ENCODE results near the gene TRIM4.
A peak's percentile ranks its signal among the peaks of the same experiment; 100 is the strongest.
"Not testable (repeated sequence)": the region's sequence is repeated elsewhere in the genome, so short reads cannot be mapped to it uniquely, and the experiment has no call there.

Gene TRIM4

GRCh38 chr7:99947608-99948007 is 28.3 kb upstream of the TRIM4 start:
- H3K27ac ChIP-seq = no peak overlapping the region
- H3K9ac ChIP-seq (ENCODE audit: insufficient read length) = no peak overlapping the region
- 0 out of 2 replicates have a peak, but pooled peaks cover 4% of the 10 kb centered on the region for H3K9me3 ChIP-seq (ENCODE audit: low read depth, low read length)
- no peak overlapping the region for H3K4me3 ChIP-seq
- no peak for TF ChIP-seq EZH2 (IDR thresholded peaks at IDR 0.05)
- TF ChIP-seq FOXP2 (optimal IDR thresholded peaks at IDR 0.05; ENCODE audit: control extremely low read depth, extremely low read length, insufficient read depth) = no peak
- TF ChIP-seq POLR2AphosphoS5 (IDR thresholded peaks at IDR 0.05; ENCODE audit: borderline replicate concordance, low read depth, low read length) = no peak
- DNase-seq (ENCODE audit: low read depth, low spot score) = no peak
- H3K36me3 ChIP-seq (ENCODE audit: insufficient read depth, low read length) = no peaks in the 10 kb centered on the region

- H3K4me3 ChIP-seq = no peak overlapping the region; the same call in 1 of the 2 replicates
- TF ChIP-seq POLR2AphosphoS5 (IDR thresholded peaks at IDR 0.05; ENCODE audit: borderline replicate concordance, low read depth, low read length) = no peak
- no peak for TF ChIP-seq FOXP2 (optimal IDR thresholded peaks at IDR 0.05; ENCODE audit: control extremely low read depth, extremely low read length, insufficient read depth)
- no peak for TF ChIP-seq EZH2 (IDR thresholded peaks at IDR 0.05)
- no peak overlapping the region for H3K9ac ChIP-seq (ENCODE audit: insufficient read length)
- DNase-seq (ENCODE audit: low read depth, low spot score) = no peak
- no peaks in the 10 kb centered on the region for H3K9me3 ChIP-seq (ENCODE audit: low read depth, low read length)
- no peaks in the 10 kb centered on the region for H3K36me3 ChIP-seq (ENCODE audit: insufficient read depth, low read length)
- no peak overlapping the region for H3K27ac ChIP-seq
These were observed 25.3 kb upstream of the TRIM4 start for GRCh38 chr7:99944497-99945070.

- no peak for TF ChIP-seq POLR2AphosphoS5 (IDR thresholded peaks at IDR 0.05; ENCODE audit: borderline replicate concordance, low read depth, low read length)
- TF ChIP-seq EZH2 (IDR thresholded peaks at IDR 0.05) = no peak
- TF ChIP-seq FOXP2 (optimal IDR thresholded peaks at IDR 0.05; ENCODE audit: control extremely low read depth, extremely low read length, insufficient read depth) = no peak
- Histone ChIP-seq H3K9me3 (ENCODE audit: low read depth, low read length) (no peaks in the 10 kb centered on the region), H3K36me3 (ENCODE audit: insufficient read depth, low read length) (no peaks in the 10 kb centered on the region), H3K4me3 (peak overlapping the region; percentile 59), H3K9ac (ENCODE audit: insufficient read length) (no peak overlapping the region), H3K27ac (no peak overlapping the region)
- DNase-seq (ENCODE audit: low read depth, low spot score) = no peak
These were observed 24.5 kb upstream of the TRIM4 start for GRCh38 chr7:99943641-99944496.

GRCh38 chr7:99938296-99938695 is 19.0 kb upstream of the TRIM4 start:
- no peak overlapping the region for H3K9ac ChIP-seq (ENCODE audit: insufficient read length)
- H3K27ac ChIP-seq = no peak overlapping the region
- H3K4me3 ChIP-seq = no peak overlapping the region
- H3K9me3 ChIP-seq (ENCODE audit: low read depth, low read length) = no peaks in the 10 kb centered on the region
- H3K36me3 ChIP-seq (ENCODE audit: insufficient read depth, low read length) = no peaks in the 10 kb centered on the region
- TF ChIP-seq POLR2AphosphoS5 (IDR thresholded peaks at IDR 0.05; ENCODE audit: borderline replicate concordance, low read depth, low read length) (no peak), EZH2 (IDR thresholded peaks at IDR 0.05) (no peak), FOXP2 (optimal IDR thresholded peaks at IDR 0.05; ENCODE audit: control extremely low read depth, extremely low read length, insufficient read depth) (no peak)
- no peak for DNase-seq (ENCODE audit: low read depth, low spot score)

GRCh38 chr7:99935009-99935408 is 15.7 kb upstream of the TRIM4 start:
- H3K9me3 ChIP-seq (ENCODE audit: low read depth, low read length); H3K4me3 ChIP-seq; H3K36me3 ChIP-seq (ENCODE audit: insufficient read depth, low read length); H3K9ac ChIP-seq (ENCODE audit: insufficient read length); DNase-seq (ENCODE audit: low read depth, low spot score); H3K27ac ChIP-seq: not testable (repeated sequence)

- Histone ChIP-seq H3K36me3 (ENCODE audit: insufficient read depth, low read length) (no peaks in the 10 kb centered on the region), H3K27ac (no peak overlapping the region), H3K9ac (ENCODE audit: insufficient read length) (no peak overlapping the region), H3K9me3 (ENCODE audit: low read depth, low read length) (no peaks in the 10 kb centered on the region), H3K4me3 (no peak overlapping the region)
- DNase-seq (ENCODE audit: low read depth, low spot score) = no peak
- no peak for TF ChIP-seq FOXP2 (optimal IDR thresholded peaks at IDR 0.05; ENCODE audit: control extremely low read depth, extremely low read length, insufficient read depth)
- TF ChIP-seq EZH2 (IDR thresholded peaks at IDR 0.05) = no peak
- TF ChIP-seq POLR2AphosphoS5 (IDR thresholded peaks at IDR 0.05; ENCODE audit: borderline replicate concordance, low read depth, low read length) = no peak
These were observed 11.0 kb upstream of the TRIM4 start for GRCh38 chr7:99930376-99930775.

- TF ChIP-seq POLR2AphosphoS5 (IDR thresholded peaks at IDR 0.05; ENCODE audit: borderline replicate concordance, low read depth, low read length) (no peak), FOXP2 (optimal IDR thresholded peaks at IDR 0.05; ENCODE audit: control extremely low read depth, extremely low read length, insufficient read depth) (no peak), EZH2 (IDR thresholded peaks at IDR 0.05) (no peak)
- peak overlapping the region; percentile 73; the same call in 1 of the 2 replicates for H3K27ac ChIP-seq
- no peaks in the 10 kb centered on the region for H3K9me3 ChIP-seq (ENCODE audit: low read depth, low read length)
- no peaks in the 10 kb centered on the region for H3K36me3 ChIP-seq (ENCODE audit: insufficient read depth, low read length)
- H3K9ac ChIP-seq (ENCODE audit: insufficient read length) = no peak overlapping the region
- DNase-seq (ENCODE audit: low read depth, low spot score) = no peak
- peak overlapping the region; percentile 68 for H3K4me3 ChIP-seq
These were observed 10.4 kb upstream of the TRIM4 start for GRCh38 chr7:99929730-99930053.

GRCh38 chr7:99928994-99929729 is 9.8 kb upstream of the TRIM4 start, which contains the start of gene GJC3:
GJC3 (minus strand) TSS chr7:99929620; CDS start chr7:99929620, 0 bp downstream.
- DNase-seq (ENCODE audit: low read depth, low spot score) = no peak
- Histone ChIP-seq H3K9ac (ENCODE audit: insufficient read length) (no peak within 1 kb of the TSS), H3K27ac (peak within 1 kb of the TSS; percentile 93; the same call in 1 of the 2 replicates), H3K9me3 (ENCODE audit: low read depth, low read length) (no peaks in the 10 kb centered on the region), H3K36me3 (ENCODE audit: insufficient read depth, low read length) (no peaks in the 10 kb centered on the region), H3K4me3 (peak within 1 kb of the TSS; percentile 68)
- TF ChIP-seq EZH2 (IDR thresholded peaks at IDR 0.05) (no peak), FOXP2 (optimal IDR thresholded peaks at IDR 0.05; ENCODE audit: control extremely low read depth, extremely low read length, insufficient read depth) (no peak), POLR2AphosphoS5 (IDR thresholded peaks at IDR 0.05; ENCODE audit: borderline replicate concordance, low read depth, low read length) (no peak)
